Activated naive CD4-positive, alpha-beta T cell treated with anti-CD3 and anti-CD28 coated beads, Interleukin-2, amount 50 U/mL, for 24 hours (primary cell): ENCODE measurements around the gene OCIAD2.

ENCODE experiments used
- H3K27ac Mint-ChIP-seq: one replicate; pipeline ENCODE4 v1.8.0; 2021; ENCODE audit warnings: mild to moderate bottlenecking, mixed read lengths
- H3K27me3 Mint-ChIP-seq: one replicate; pipeline ENCODE4 v1.8.0; 2021; ENCODE audit warnings: mixed read lengths
- H3K36me3 Mint-ChIP-seq: one replicate; pipeline ENCODE4 v1.8.0; 2021; ENCODE audit warnings: mixed read lengths
- H3K4me1 Mint-ChIP-seq: one replicate; pipeline ENCODE4 v1.8.0; 2021; ENCODE audit warnings: mixed read lengths
- H3K4me3 Mint-ChIP-seq: one replicate; pipeline ENCODE4 v1.8.0; 2021; ENCODE audit warnings: mild to moderate bottlenecking, mixed read lengths
- H3K9me3 Mint-ChIP-seq: one replicate; pipeline ENCODE4 v1.8.0; 2021; ENCODE audit warnings: mixed read lengths

The OCIAD2 gene

GRCh38 chr4:48914311-48914710 lies 7.7 kb upstream of the OCIAD2 start:
- Mint-ChIP-seq H3K4me3 (no peak overlapping the region), H3K9me3 (no peaks in the 10 kb centered on the region), H3K4me1 (peaks cover 35% of the 10 kb centered on the region), H3K27ac (no peak overlapping the region), H3K36me3 (no peaks in the 10 kb centered on the region), H3K27me3 (no peaks in the 10 kb centered on the region)

GRCh38 chr4:48913346-48913745 lies 6.8 kb upstream of the OCIAD2 start:
- Mint-ChIP-seq H3K4me3 (no peak overlapping the region), H3K9me3 (no peaks in the 10 kb centered on the region), H3K36me3 (peaks cover 1% of the 10 kb centered on the region), H3K27ac (no peak overlapping the region), H3K4me1 (peaks cover 43% of the 10 kb centered on the region), H3K27me3 (no peaks in the 10 kb centered on the region)

- no peaks in the 10 kb centered on the region for H3K27me3 Mint-ChIP-seq
- H3K4me3 Mint-ChIP-seq: no peak overlapping the region
- H3K4me1 Mint-ChIP-seq: peaks cover 50% of the 10 kb centered on the region
- peaks cover 2% of the 10 kb centered on the region for H3K36me3 Mint-ChIP-seq
- no peaks in the 10 kb centered on the region for H3K9me3 Mint-ChIP-seq
- no peak overlapping the region for H3K27ac Mint-ChIP-seq
These were observed 5.8 kb upstream of the OCIAD2 start for GRCh38 chr4:48912349-48912748.

- no peaks in the 10 kb centered on the region for H3K9me3 Mint-ChIP-seq
- H3K27ac Mint-ChIP-seq: no peak overlapping the region
- H3K27me3 Mint-ChIP-seq: no peaks in the 10 kb centered on the region
- peaks cover 4% of the 10 kb centered on the region for H3K36me3 Mint-ChIP-seq
- peaks cover 53% of the 10 kb centered on the region for H3K4me1 Mint-ChIP-seq
- H3K4me3 Mint-ChIP-seq: no peak overlapping the region
These were observed 3.9 kb upstream of the OCIAD2 start for GRCh38 chr4:48910511-48910910.

GRCh38 chr4:48909697-48910096 lies 3.1 kb upstream of the OCIAD2 start:
- Mint-ChIP-seq H3K27ac (peak overlapping the region; percentile 4), H3K4me3 (peak overlapping the region; percentile 27), H3K4me1 (peaks cover 60% of the 10 kb centered on the region), H3K9me3 (no peaks in the 10 kb centered on the region), H3K36me3 (peaks cover 7% of the 10 kb centered on the region), H3K27me3 (no peaks in the 10 kb centered on the region)

- Mint-ChIP-seq H3K27ac (peak overlapping the region; percentile 55), H3K36me3 (peaks cover 10% of the 10 kb centered on the region), H3K27me3 (no peaks in the 10 kb centered on the region), H3K9me3 (no peaks in the 10 kb centered on the region), H3K4me3 (peak overlapping the region; percentile 68), H3K4me1 (peaks cover 62% of the 10 kb centered on the region)
These were observed 2.1 kb upstream of the OCIAD2 start for GRCh38 chr4:48908687-48909086.

GRCh38 chr4:48907706-48908477 lies 1.3 kb upstream of the OCIAD2 start:
- Mint-ChIP-seq H3K36me3 (peaks cover 11% of the 10 kb centered on the region), H3K4me3 (peak overlapping the region; percentile 68), H3K27ac (no peak overlapping the region), H3K4me1 (peaks cover 66% of the 10 kb centered on the region), H3K27me3 (no peaks in the 10 kb centered on the region), H3K9me3 (no peaks in the 10 kb centered on the region)

GRCh38 chr4:48905363-48906015 lies 1.1 kb downstream of the OCIAD2 start:
- Mint-ChIP-seq H3K4me1 (peaks cover 77% of the 10 kb centered on the region), H3K27ac (peak overlapping the region; percentile 95), H3K9me3 (no peaks in the 10 kb centered on the region), H3K27me3 (no peaks in the 10 kb centered on the region), H3K36me3 (peaks cover 24% of the 10 kb centered on the region), H3K4me3 (peak overlapping the region; percentile 81)

- Mint-ChIP-seq H3K9me3 (no peaks in the 10 kb centered on the region), H3K36me3 (peaks cover 24% of the 10 kb centered on the region), H3K4me1 (peaks cover 80% of the 10 kb centered on the region), H3K27me3 (no peaks in the 10 kb centered on the region), H3K4me3 (peak overlapping the region; percentile 81), H3K27ac (peak overlapping the region; percentile 86)
These were observed 1.9 kb downstream of the OCIAD2 start for GRCh38 chr4:48904541-48905142.

GRCh38 chr4:48904101-48904500 lies 2.5 kb downstream of the OCIAD2 start:
- no peaks in the 10 kb centered on the region for H3K9me3 Mint-ChIP-seq
- peaks cover 80% of the 10 kb centered on the region for H3K4me1 Mint-ChIP-seq
- no peak overlapping the region for H3K27ac Mint-ChIP-seq
- no peaks in the 10 kb centered on the region for H3K27me3 Mint-ChIP-seq
- H3K36me3 Mint-ChIP-seq: peaks cover 24% of the 10 kb centered on the region
- H3K4me3 Mint-ChIP-seq: peak overlapping the region; percentile 81

- Mint-ChIP-seq H3K9me3 (no peaks in the 10 kb centered on the region), H3K4me1 (peaks cover 82% of the 10 kb centered on the region), H3K27ac (no peak overlapping the region), H3K4me3 (no peak overlapping the region), H3K27me3 (no peaks in the 10 kb centered on the region), H3K36me3 (peaks cover 29% of the 10 kb centered on the region)
These were observed 4.3 kb downstream of the OCIAD2 start for GRCh38 chr4:48902266-48902665.

- Mint-ChIP-seq H3K36me3 (peaks cover 31% of the 10 kb centered on the region), H3K27ac (peak overlapping the region; percentile 4), H3K4me3 (no peak overlapping the region), H3K9me3 (no peaks in the 10 kb centered on the region), H3K27me3 (no peaks in the 10 kb centered on the region), H3K4me1 (peaks cover 75% of the 10 kb centered on the region)
These were observed 5.4 kb downstream of the OCIAD2 start for GRCh38 chr4:48901196-48901595.

GRCh38 chr4:48899950-48900349 lies 6.6 kb downstream of the OCIAD2 start:
- Mint-ChIP-seq H3K27me3 (no peaks in the 10 kb centered on the region), H3K9me3 (no peaks in the 10 kb centered on the region), H3K36me3 (peaks cover 36% of the 10 kb centered on the region), H3K4me3 (no peak overlapping the region), H3K27ac (peak overlapping the region; percentile 88), H3K4me1 (peaks cover 65% of the 10 kb centered on the region)

- Mint-ChIP-seq H3K4me3 (peak overlapping the region; percentile 43), H3K9me3 (no peaks in the 10 kb centered on the region), H3K36me3 (peaks cover 35% of the 10 kb centered on the region), H3K27ac (peak overlapping the region; percentile 37), H3K27me3 (no peaks in the 10 kb centered on the region), H3K4me1 (peaks cover 59% of the 10 kb centered on the region)
These were observed 7.2 kb downstream of the OCIAD2 start for GRCh38 chr4:48899432-48899749.

GRCh38 chr4:48898733-48899431 lies 7.7 kb downstream of the OCIAD2 start:
- H3K9me3 Mint-ChIP-seq: no peaks in the 10 kb centered on the region
- no peaks in the 10 kb centered on the region for H3K27me3 Mint-ChIP-seq
- peak overlapping the region; percentile 43 for H3K4me3 Mint-ChIP-seq
- H3K4me1 Mint-ChIP-seq: peaks cover 55% of the 10 kb centered on the region
- H3K36me3 Mint-ChIP-seq: peaks cover 35% of the 10 kb centered on the region
- peak overlapping the region; percentile 37 for H3K27ac Mint-ChIP-seq

- Mint-ChIP-seq H3K4me1 (peaks cover 37% of the 10 kb centered on the region), H3K27ac (no peak overlapping the region), H3K27me3 (no peaks in the 10 kb centered on the region), H3K36me3 (peaks cover 38% of the 10 kb centered on the region), H3K9me3 (no peaks in the 10 kb centered on the region), H3K4me3 (no peak overlapping the region)
These were observed 9.7 kb downstream of the OCIAD2 start for GRCh38 chr4:48896845-48897244.
